HG03439 (cell line): Measurements from ENCODE around the gene PTCH2.

Source experiments
- ATAC-seq: cut with Tn5 transposase; IDR thresholded peaks from one replicate; pipeline ENCODE4 v1.9.1; 2021; ENCODE audit warnings: mild to moderate bottlenecking, moderate library complexity; ENCODE audit not compliant: unreplicated experiment

PTCH2 gene, protein sequence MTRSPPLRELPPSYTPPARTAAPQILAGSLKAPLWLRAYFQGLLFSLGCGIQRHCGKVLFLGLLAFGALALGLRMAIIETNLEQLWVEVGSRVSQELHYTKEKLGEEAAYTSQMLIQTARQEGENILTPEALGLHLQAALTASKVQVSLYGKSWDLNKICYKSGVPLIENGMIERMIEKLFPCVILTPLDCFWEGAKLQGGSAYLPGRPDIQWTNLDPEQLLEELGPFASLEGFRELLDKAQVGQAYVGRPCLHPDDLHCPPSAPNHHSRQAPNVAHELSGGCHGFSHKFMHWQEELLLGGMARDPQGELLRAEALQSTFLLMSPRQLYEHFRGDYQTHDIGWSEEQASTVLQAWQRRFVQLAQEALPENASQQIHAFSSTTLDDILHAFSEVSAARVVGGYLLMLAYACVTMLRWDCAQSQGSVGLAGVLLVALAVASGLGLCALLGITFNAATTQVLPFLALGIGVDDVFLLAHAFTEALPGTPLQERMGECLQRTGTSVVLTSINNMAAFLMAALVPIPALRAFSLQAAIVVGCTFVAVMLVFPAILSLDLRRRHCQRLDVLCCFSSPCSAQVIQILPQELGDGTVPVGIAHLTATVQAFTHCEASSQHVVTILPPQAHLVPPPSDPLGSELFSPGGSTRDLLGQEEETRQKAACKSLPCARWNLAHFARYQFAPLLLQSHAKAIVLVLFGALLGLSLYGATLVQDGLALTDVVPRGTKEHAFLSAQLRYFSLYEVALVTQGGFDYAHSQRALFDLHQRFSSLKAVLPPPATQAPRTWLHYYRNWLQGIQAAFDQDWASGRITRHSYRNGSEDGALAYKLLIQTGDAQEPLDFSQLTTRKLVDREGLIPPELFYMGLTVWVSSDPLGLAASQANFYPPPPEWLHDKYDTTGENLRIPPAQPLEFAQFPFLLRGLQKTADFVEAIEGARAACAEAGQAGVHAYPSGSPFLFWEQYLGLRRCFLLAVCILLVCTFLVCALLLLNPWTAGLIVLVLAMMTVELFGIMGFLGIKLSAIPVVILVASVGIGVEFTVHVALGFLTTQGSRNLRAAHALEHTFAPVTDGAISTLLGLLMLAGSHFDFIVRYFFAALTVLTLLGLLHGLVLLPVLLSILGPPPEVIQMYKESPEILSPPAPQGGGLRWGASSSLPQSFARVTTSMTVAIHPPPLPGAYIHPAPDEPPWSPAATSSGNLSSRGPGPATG

DNA sequence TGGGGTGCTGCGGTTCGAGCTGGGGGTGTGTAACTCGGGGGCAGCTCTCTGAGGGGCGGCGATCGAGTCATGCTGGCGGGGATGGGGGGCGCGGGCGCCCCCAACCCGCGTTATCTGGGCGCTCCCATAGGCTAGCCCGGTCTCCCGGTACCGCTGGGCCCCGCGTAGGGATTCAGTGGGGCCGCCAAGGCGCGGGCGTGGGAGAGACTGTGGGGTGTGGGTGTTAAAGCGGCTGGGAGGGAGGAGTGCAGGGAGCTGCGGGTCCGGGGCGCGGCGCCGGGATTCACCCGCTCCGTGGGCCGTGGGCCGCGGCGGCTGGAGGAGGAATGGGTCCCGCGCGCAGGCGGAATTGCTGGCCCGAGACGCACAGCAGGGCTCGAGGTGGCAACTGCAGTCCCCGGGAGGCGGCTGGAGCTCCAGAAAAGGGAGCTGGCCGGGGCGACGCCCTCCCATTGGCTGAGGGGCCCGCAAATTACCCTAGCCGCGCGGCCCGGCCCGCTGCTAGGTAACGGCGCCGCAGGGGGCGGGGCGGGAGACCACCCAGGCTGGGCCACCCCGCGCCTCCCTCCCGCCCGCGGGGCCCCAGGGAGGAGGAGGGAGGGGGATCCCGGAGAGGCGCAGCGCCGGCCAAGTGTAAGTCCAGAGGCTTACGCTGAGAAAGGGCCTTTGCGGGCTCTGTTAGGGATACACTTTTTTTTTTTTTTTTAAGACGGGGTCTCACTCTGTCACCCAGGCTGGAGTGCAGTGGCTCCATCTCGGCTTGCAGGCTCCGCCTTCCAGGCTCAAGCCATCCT is at the start of gene PTCH2:
Gene PTCH2 (minus strand): TSS at position 392 of the 794 bp plus-strand sequence. CDS start 321 bp downstream, at position 71.
- ATAC-seq, result no peak

DNA sequence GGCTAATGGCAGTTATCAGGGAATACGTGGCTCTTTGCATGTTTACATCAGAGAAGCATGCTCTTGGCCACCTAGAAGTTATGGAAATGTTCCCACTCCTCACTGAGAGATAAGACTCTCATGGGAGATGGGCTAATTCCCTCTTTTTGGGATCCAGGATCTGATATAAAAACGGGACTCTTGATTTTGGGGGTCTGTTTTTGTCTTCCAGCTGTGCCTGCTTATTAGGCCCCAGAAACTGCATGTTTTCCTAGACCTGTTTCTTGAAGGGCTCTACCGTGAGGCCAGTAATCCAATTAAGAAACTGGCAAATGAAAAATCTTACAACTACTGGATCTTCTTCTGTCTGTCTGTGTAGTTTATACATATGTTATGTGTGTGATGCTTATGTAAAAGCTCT is 47.0 kb upstream of the PTCH2 start:
- ATAC-seq, result no peak

DNA sequence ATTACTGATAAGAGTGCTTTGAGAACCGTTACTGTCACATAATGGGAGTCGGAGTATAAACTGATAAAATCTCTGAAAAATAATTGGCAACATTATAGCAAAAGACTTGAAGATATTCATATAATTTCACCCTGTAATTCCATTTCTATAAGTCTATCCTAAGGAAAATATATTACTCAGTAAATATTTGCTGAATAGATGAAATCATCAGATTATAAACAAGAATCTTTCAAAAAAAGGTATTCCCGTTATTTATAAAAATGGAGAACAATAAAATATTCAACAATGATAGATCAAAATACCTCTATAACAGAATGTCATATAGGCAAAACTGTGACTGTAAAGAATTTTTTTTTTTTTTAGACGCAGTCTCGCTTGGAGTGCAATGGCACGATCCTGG is 42.4 kb upstream of the PTCH2 start:
- no peak for ATAC-seq

DNA sequence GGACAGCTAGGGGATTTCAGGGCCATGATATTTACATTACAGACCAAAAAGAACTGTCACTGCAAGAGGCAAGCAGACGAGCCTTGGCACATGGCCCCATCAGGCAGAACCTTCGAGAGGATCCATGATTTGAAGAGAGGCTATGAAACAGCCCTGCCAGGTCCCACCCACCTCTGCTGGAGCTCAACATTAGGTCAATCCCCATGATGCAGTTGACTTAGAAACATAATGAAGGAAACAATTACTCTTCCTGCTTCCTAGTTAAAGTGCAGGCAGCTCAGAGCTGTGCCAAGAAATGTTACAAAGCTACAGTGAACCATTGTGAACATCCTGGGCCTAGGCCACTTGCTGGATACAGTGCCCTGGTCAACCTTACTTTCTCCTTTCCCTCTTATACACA is 41.7 kb upstream of the PTCH2 start:
- ATAC-seq, result no peak

DNA sequence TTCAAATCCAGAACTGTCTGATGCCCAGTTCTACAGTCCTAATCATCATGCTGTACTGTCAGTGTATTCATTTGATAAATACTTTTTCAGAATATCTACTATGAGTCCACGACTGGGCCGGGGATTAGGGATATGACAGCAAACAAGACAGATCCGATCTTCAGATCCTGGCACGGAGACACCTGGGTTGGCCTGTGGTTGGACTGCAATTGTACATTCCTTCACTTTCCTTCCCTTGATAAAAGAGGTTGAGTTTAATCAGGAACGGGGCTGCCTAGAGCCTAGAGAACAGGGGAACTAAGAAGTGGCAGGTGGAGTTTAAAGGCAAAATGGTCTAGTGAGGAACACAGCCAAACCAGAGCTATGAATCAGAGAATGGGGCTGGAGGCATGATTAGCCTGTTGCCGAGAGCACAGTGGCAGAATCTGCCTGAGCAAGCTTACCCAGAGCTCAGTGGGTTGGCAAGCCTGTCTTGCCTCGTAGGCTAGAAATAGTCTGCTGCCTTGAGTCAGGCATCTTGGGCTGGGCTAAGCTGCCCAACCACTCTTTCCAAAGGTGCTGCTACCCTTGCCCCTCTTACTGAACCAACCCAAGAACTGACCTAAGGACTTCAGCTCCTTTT is 38.1 kb upstream of the PTCH2 start:
- ATAC-seq, result no peak

GRCh38 chr1:44874155-44874554 is 31.1 kb upstream of the PTCH2 start:
- ATAC-seq, result no peak

GRCh38 chr1:44870096-44870495 is 27.0 kb upstream of the PTCH2 start:
- ATAC-seq, result no peak

GRCh38 chr1:44867801-44868200 is 24.7 kb upstream of the PTCH2 start:
- no peak for ATAC-seq

DNA sequence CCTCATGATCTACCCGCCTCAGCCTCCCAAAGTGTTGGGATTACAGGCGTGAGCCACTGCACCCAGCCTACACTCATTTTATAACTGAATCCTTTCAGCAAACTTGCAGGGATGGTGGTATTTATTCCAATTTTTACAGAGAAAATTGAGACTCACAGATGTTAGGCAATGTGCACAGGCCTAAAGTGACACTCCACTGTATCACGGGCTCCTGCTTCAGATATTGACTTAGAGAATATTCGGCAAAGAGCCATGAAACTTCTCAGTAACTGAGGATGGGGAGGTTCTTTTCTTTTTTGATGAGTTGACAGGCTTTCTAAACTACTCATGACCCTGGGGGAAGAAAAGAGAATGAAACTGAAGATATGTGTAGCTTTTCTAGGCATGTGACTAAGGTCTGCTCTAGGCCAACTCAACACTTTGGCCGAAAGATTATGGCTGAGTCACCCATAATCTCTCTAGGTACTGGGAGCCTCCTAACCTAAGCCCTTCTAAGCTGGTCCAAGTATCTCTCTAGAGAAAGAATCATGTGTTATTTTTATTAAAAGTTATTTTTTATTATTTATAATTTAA is 19.9 kb upstream of the PTCH2 start:
- ATAC-seq, result no peak

- ATAC-seq, result no peak
These were observed 17.9 kb upstream of the PTCH2 start for GRCh38 chr1:44860891-44861425.

GRCh38 chr1:44860331-44860730 is 17.3 kb upstream of the PTCH2 start:
- no peak for ATAC-seq

DNA sequence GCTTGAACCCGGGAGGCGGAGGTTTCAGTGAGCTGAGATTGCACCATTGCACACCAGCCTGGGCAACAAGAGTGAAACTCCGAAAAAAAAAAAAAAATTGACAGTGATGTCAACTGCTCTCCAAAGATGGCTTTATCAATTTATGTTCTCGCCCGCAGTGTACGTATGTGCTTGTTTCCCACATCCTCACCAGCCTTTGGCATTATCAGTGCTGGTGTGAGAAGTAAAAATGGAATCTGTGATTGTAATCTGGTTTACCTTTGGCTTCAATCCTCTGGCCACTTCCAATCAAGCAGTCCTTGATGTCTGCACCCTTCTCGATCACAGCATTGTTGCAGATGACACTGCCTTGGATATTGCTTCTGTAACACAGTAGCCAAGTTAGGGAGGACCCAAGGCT is 14.4 kb upstream of the PTCH2 start:
- ATAC-seq, result no peak

GRCh38 chr1:44855742-44856141 is 12.7 kb upstream of the PTCH2 start:
- ATAC-seq, result no peak

GRCh38 chr1:44854970-44855369 is 11.9 kb upstream of the PTCH2 start:
- no peak for ATAC-seq

DNA sequence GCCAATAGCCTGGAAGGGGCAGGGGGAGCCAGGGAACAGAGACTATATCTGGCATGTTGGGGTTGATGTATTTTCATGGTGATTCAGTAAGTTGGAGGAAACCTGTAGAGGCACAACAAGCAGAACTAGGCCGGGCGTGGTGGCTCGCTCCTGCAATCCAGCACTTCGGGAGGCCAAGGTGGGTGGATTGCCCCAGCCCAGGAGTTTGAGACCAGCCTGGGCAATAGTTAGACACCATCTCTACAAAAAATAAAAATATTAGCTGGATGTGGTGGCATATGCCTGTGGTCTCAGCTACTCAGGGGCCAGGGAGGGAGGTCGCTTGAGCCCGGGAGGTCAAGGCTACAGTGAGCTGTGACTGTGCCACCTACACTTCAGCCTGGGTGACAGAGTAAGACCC is 10.1 kb upstream of the PTCH2 start:
- no peak for ATAC-seq

DNA sequence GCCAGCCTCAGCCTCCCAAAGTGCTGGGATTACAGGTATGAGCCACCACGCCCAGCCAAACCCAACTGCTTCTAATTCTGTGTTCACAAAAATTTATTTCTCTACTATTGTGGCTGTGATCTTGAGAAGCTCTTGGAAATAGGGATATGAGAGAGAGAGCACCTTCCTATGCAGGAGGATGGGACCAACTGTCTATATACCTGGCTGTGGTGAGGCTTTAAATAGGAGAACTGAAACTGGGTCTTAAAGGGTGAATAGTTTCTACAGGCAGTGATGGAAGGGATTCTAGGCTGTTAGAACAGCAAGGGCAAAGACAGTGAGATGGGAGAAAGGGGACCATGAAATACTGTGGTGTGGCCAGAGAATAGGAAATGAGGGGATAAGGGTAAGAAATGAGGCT is 8.3 kb upstream of the PTCH2 start:
- ATAC-seq, result no peak

DNA sequence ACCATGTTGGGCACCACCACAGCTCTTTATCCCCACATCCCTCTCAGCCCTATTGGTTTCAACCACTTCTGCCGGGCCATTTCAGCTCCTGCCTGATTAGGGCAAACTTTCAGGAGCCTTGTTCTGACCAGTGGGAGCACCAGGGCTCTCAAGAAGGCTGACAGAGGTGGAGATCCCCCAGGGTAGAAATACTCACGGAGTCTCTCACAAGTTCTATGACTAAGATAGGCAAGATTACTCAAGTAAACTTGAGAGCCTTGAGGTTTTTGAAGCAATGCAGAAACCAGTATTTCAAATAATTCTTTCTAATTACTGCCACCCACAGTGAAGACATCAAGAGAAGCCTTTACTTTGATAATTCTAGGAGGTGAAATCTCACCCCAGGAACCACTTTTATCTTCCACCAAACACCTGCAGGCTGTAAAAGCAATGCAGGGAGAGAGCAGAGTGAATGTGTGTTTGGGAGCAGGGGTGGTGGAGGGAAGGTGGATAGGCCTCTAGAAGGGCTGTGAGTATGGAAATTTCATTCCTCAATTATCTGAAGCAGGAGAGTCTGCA is 6.6 kb upstream of the PTCH2 start:
- ATAC-seq, result no peak

DNA sequence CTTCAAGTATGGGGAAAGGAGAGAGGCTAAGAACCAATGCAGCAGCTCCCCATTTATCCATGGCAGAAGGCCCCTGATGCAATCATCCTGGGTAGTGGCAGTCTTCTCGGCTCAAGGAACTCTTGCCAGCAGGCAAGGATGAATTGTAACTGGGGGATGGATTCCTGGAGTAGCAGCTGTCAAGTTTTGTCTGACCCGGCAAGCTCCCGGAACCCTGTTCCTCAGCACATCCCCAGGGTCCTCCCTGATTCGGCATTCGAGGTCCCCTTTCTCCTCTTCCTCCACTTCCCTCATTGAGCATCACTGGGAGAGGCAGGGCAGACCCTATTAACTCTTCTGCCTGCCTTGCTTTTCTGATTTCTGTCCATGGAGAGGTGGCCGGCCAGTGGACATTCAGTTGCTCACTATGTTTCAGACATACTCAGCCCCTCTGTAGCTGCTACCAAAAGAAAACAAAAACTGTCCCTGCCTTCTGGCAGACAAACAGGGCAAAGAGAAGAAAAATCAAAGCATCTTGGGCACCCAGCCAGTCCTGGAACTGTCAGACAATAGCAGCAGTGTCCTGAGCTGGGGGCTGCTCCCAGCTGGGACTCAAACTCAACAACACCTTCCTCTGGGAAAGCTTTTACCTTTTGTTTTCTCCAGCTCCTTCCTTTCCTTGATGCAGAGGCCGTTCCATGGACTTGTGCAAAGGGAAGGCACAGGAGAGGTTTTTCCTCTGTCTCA is 5.6 kb upstream of the PTCH2 start:
- no peak for ATAC-seq

- ATAC-seq, result no peak
These were observed 4.8 kb upstream of the PTCH2 start for GRCh38 chr1:44847845-44848244.
